HG03342 (cell line): Measurements from ENCODE around the gene CHAT.

ENCODE experiments used
- ATAC-seq: cut with Tn5 transposase; IDR thresholded peaks from one replicate; pipeline ENCODE4 v1.9.1; 2021; ENCODE audit warnings: mild to moderate bottlenecking, moderate library complexity; ENCODE audit not compliant: unreplicated experiment

Gene CHAT

DNA sequence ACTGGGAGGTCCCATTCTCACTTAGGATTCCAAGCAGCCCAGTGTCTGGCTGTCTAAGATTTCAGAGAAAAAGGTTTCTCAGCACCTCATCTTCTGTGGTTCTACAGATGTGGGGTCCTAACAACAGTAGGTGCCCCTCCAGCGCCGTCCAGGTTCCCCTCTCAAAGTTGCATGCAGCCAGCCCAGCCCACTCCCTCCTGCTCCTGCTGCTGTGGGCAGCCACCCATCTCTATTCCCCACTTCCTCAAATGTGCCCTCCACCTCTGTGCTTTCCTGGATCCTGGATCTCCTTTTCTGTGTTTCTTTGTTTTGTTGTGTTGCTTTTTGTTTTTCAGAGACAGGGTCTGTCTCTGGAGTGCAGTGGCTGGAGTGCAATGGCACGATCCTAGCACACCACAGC, 17.0 kb upstream of the CHAT start:
- no peak for ATAC-seq

DNA sequence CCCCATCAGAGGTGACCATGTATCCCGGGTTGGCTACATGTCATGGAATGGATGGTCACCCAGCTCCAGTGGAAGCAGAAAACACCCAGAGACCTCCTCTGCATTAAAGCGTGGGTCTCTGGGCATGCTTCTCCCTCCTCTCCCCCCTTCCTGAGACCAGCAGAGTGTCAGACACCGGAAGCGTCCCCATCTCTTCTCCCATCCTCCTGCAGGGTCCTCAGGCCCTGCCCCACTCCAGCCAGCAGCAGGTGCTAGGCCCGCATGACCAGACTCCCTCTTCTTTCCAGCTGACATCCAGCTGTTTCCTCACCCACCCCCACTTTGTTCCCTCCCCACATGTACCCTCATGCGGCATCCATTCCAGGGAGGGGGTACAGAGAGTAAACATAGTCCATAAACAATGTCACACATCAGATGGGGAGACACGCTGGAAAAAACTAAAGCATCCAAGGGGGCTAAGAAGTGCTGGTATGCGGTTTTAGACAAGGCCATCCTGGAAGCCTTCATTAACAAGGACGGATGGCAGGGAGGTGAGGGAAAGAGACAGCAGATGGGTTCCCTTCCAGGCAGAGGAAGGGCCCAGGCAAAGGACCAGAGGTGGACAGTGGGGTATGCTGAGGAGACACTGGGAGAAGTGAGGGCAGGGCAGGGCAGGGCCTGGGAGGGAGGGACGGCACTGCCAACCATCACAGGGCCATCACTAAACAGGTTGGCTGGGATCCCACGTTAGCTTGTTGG, 16.2 kb upstream of the CHAT start:
- no peak for ATAC-seq

DNA sequence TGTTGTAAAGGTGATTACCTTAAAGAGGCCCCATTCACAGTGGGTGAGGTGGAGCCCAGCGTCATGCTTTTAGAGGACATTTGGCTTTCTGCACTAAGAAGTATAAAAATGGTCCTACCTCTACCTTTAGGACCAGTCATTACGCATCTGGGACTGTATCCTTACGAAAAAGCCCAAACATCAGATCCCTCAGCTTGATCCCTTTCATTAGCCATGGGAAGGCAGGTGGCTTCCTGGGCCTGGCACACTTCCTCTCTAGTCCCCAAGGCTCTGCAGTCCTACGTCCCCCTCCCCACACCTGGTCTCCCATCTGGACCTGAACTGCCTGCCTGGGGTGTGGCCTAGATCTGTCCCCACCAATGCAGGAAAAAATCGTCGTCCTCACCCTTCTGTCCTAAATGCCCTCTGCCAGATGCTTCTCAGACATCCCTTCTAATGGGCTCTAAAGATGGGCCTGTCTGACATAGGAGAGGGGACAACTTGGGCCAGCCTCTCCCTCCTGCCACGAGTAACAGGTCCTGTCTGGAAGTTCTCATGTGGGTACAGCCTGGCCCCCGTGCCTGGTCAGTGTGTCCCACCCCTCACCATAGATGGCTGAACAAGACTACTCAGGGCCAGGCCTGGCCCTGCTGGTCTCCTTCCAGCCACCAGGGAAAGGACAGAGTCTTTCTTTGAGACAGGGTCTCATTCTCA, 15.5 kb upstream of the CHAT start:
- ATAC-seq, result no peak

DNA sequence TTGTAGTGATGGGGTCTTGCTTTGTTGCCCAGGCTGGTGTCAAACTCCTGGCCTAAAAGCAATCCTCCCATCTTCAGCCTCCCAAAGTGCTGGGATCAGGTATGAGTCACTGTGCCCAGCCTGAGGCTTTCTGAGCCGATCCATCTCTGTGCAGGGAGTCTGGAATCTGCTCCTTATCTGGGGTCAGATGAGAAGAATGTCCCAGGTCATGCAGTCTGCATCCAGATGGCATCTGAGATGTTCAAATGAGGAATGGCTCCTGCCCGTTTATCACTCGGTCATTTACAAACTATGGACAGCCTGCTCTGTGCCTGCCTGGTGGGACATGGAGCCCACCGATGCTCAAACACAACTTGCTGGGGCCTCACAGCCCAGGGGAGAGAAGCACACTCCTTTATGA, 14.9 kb upstream of the CHAT start:
- ATAC-seq, result no peak

DNA sequence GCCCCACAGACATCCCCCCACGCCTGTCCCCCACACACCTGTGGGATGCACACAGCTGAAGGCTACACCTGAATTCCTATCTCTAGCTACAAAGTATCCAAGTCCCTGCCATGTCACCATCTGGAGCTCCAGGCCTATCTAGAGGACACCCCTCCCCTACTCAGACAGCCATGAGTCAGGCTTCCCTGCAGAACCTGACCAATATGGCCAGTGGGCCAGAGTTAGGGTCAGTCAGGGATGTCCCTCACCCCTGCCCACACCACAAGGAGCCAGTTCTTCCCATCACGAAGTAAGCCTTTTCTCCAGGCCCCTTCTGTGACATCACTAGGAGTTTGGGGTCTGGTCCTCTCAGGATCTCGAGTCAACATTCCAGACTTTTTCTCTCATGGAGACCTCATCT, 14.3 kb upstream of the CHAT start:
- no peak for ATAC-seq

DNA sequence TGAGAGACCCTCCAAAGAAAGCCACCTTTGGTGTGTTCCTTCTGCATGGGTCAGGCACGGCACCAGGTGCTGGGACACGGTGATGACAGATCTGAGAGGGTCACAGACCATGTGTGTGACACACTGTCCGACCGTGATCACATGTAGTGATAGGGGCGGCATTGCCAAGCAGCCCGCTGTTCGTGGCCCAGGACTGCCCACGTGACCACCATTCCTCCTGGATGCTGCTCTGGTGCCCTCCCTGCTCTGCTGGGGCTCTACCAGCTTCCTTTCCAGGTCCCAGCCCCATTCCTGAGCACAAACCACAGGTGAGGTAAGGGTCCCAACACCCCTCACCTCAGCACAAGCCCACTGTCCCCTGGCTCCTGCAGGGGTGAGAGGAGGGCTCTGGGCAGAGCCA, 13.8 kb upstream of the CHAT start:
- ATAC-seq, result no peak

DNA sequence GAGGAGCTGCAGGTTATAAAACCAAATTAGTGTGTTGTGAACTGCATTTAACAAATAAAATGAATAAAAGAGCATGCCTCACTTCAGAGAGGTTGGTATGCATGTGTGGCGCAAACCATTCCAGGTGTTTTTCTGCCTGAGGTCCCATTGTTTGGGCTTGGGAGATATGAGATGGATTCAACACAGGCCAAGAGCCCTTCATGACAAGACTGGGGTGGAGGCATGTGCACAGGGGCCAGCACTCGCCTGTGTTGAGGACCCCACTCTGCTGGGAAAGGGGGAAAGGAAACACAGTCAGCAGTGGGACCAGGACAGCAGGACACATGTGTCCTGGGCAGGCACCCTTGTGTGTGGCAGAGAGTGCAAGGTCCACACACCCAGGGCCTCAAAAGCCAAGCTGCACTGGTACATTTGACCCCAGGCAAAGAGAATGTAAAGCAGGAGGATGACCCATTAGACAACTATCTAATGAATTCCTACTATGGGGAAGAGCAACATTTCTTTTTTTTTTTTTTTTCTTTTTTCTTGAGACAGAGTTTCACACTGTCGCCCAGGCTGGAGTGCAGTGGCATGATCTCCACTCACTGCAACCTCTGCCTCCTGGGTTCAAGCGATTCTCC, 12.9 kb upstream of the CHAT start:
- ATAC-seq, result no peak

DNA sequence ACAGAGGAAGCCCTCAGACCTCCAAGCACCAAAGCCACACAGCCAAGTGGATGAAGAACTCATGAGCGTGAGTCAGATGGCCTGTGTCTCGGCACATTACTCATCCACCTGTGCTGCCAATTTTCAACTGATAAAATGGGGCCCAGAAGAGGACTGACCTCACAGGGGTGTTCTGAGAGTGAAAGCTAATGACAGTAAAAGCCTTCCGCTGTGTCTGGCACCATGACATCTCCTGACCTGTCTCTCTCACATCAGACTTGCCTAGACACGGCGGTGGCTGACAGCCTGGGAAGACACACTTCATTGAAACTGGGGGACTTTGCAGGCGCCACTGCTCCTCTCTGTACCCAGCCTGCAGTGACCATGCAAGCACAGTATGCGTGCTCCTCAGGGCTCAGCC, 12.0 kb upstream of the CHAT start:
- no peak for ATAC-seq

DNA sequence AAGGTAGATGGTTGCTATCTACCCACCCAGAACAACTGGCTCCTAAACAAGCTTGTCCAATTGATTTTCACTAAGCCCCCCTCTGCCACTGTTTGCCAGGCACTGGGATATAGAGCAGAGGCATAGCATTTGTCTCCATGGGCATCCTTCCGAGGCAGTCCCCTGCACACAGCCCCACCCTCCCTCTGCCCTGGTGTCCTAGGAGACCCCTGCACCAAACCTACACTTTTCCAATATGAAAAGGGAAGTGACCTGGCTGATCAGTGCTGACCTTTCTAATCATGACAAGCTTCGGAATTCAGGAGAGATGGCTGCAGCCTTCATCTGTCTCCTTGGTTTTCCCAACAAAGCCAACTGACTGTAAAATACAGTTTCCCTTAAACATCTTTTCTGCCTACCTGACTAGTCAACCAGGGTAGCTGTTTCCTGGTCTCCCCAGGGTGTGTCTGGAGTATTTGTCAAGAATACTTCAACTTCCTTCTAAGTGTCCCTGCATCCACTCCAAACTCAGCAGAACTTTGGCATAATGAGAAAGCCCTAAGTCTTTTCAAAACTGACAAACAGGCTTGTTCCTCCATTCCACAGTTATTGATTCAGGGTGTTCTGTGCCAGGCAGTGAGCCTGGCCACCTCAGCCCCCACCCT, 11.3 kb upstream of the CHAT start:
- no peak for ATAC-seq

DNA sequence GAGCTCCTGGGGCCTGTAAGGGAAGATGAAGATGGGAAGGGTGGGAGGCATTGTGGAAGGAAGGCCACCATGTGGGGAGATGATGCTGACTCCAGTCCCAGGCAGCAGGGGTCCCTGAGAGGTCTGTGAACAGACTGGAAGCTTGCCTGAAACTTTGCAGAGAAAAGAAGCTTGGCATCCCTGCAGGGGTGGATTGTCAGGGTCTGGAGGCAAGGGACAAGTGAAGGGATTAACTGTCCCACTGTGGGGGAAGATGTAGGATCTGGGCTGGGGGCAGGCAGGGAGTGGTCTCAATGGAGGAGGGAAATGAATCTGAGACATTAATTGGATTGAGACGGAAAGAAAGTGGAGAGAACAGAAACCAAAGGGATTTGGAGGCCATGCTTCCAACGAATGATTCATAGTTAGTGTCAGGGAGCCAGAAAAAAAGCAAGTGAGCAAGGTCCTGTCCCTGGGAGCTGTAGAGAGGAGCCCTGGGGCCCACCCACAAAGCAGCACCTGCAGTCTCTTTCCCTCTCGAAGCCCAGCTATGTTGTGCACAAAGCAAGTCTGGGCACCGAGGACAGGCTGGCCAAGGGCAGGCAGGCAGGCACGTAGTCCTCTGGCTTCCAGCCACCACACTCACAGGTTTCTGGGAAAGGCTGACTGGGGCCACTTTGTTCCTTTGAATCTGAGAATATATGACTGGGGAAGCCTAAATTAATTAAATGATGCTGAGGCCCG, 8.5 kb upstream of the CHAT start:
- no peak for ATAC-seq

DNA sequence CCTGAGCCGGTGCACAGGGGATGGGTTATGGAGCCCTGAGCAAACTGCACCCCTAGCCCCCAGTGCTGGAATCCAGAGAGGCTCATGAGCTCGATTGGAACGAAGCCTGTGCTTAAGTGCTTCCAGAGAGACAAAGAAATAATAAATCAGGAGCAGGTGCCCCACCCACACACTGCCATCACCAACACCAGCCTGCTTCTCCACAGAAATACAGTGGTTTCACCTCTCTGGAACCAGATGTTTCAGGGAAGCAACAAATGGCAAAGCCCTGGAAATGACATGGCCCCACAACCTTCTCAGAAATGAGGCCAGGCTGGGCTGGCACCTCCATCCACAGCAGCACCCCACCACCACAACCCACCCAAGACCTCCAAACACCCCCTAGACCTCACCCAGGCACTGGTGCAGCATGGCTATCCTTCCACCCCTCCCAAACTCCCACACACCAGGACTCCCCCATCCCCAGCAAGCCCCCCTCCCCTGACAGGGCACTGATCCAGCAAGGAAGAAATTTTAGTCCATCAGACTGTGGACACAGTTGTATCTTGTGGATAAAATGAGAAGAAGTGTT, 7.8 kb upstream of the CHAT start:
- ATAC-seq, result no peak

DNA sequence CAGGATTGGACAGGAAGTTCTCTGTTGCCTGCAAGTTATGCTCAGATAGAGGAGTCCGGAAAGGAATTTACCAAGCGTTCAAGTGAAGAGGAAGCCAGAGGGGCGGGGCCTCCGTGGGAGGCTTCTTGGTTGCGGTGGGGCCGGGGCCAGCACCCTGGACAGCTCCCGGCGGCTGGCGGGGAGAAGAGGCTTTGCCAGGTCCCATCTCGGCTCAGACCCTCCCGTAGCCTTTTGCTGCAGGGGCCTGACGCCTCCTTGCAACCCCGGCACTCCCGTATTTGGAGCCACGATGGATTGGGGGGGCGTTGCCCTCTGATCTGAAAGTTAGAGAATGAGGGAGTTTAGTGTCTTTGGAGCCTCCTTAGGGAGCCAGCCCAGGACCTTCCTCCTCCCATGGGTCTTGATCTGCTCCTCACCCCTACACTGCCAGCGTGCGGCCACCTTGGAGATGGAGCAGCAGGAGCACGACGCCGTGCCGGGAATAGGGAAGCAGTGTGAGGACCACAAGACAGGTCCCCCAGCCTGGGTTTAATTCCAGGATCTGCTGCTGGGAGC, 6.8 kb upstream of the CHAT start:
- ATAC-seq, result peak; percentile 86

DNA sequence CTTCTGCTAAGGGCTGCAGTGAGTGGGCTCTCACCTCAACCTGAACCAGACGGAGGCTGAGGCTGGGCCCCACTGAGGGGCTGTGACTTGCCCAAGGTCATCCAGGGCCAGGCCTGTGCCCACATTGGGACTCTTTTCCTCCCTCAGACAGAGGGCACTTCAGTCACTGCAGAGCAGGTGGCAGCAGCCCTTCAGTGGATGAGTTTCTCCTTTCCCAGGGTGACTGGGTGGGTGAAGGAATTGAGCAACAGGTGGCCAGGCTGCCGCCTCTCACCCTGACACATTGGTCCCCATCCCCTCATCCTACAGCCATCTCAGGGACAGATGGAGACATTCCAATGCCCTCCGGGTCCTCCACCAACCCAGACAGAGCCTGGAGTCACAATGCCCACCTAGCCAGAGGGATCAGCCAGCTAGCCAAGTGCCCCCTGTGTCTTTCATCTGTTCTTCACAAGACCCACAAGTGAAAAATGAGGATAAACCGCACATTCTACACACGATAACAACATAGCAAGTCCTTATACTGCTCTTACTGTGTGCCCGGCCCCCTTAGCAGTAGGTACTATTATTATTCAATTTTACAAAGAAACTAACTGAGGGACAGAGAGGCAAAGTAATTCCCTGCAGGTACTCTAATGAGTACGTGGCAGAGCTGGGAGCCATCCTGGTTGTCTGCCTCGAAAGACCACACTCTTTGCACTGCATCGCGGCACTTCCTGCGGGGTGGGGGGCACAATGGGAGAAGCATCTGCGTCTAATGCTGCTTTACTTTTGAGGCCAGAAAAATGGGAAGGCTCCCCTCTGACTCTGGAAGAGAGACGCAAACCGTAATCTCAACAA, 5.5 kb upstream of the CHAT start:
- no peak for ATAC-seq

DNA sequence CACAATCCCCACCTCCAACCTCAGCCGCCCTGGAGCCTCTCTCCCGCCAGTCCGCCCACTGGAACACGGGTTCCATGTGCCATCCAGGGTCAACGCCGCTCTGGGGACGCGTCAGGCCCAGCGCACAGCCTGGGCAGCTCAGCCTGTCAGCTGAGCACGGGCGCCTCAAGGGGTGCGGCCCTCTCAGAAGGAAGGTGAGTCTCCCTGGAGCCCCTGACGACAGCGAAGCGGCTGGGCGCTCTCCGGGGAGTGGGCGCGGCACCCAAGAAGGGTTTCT, 4.9 kb upstream of the CHAT start:
- ATAC-seq, result no peak

DNA sequence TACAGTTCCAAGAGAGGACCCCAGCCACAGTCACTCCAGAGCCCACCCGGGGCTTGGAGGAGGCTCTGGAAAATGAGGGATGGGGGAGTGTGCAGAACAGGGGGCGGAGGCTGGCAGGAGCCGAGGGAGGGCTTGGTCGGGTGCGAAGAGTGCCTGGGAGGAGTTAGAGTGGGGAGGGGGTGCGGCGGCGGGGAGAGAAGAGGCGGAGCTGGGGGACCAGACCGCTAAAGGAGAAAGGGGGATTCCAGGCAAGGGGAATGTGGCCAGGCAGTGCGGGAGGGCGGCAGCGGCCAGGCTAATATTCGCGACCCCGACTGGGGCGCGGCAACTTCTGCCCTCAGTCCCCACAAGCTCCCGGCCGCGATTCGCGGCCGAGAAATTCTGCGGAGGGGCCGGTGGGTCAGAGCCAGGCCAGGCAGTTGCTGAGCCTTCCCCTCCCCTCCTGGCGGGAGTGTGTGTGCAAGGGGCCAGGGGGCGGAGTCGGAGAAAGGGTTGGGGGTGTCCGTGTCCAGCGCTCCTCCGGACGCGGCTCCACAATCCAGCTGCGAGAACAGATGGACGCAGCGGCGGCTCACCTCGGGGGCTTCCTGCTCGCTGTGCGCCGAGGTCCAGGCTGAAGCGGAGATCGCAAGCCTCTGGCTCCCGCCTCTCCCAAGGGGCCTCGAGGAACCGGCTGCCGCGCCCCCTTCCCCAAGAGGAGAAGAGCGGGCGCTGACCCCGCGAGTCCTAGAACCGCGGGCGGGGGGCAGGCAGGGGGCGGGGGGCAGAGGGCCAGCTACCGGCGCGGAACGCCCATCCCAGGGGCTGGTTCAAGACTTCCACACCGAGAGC, 4.3 kb upstream of the CHAT start:
- no peak for ATAC-seq

DNA sequence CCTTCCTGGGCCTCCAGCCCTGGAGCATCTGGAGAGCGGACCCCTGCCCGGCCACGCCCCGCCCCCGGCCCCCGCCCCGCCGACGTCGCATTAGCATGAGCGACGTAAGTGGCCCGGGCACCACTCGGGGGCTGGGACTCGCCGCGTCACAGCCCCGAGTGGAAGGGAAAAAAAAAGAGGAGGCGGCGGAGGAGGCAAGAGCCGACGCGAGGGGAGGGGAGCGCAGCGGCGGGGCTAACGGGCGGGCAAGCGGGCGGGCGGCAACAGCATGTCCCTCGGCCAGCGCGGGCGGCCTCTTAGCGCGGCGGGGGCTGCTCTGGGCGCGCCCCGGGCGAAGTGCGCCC, 3.8 kb upstream of the CHAT start, which contains the start of gene SLC18A3:
Gene SLC18A3 (plus strand): TSS at position 197 of the 344 bp plus-strand sequence. CDS start 431 bp downstream, outside the sequence.
- no peak for ATAC-seq

DNA sequence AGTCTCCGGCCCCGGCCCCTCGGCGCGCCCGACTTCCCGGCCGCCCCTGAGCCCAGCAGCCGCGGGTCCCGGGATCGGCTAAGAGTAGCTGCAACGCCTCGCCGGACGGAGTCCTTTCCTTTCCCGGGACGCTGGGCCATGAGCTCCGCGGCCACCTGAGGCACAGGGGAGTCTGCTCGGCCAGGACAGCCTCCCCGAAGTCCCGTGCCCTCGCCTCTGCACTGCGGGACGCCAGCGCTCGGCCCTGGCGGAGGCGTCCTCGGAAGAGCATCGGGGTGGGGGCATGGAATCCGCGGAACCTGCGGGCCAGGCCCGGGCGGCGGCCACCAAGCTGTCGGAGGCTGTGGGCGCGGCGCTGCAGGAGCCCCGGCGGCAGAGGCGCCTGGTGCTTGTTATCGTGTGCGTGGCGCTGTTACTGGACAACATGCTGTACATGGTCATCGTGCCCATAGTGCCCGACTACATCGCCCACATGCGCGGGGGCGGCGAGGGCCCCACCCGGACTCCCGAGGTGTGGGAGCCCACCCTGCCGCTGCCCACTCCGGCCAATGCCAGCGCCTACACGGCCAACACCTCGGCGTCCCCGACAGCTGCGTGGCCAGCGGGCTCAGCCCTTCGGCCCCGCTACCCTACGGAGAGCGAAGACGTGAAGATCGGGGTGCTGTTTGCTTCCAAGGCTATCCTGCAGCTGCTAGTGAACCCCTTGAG, 3.2 kb upstream of the CHAT start:
- ATAC-seq, result no peak

DNA sequence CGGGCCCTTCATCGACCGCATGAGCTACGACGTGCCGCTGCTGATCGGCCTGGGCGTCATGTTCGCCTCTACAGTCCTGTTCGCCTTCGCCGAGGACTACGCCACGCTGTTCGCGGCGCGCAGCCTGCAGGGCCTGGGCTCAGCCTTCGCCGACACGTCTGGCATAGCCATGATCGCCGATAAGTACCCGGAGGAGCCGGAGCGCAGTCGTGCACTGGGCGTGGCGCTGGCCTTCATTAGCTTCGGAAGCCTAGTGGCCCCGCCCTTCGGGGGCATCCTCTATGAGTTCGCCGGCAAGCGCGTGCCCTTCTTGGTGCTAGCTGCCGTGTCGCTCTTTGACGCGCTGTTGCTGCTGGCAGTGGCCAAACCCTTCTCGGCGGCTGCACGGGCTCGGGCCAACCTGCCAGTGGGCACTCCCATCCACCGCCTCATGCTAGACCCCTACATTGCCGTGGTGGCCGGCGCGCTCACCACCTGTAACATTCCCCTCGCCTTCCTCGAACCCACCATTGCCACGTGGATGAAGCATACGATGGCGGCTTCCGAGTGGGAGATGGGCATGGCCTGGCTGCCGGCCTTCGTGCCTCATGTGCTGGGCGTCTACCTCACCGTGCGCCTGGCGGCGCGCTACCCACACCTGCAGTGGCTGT, 2.5 kb upstream of the CHAT start:
- no peak for ATAC-seq
